ENCODE results near the gene ICAM5. TPM values are rescaled to one million over a fixed set of nuclear protein-coding genes. Genes with fewer than 3 reads are reported as not detected.
A peak's percentile ranks its signal among the peaks of the same experiment; 100 is the strongest.

The ICAM5 gene
- total and polyA plus RNA-seq, 9 of the 15 experiments (the other 6 are each of a cell fraction or from before 2014, with no cell fraction given), result 0.10 to 114 (median 13.7) TPM

GRCh38 chr19:10286803-10287737 is 2.7 kb upstream of the ICAM5 start, which contains the start of gene ICAM4 (continued):
- no peak for TF ChIP-seq BCLAF1 (IDR thresholded peaks at IDR 0.05; ENCODE audit: borderline replicate concordance in 1 of 2, control insufficient read depth in 1 of 2, low read depth in 2 of 2, low read length in 1 of 2)
- peak; percentile 52; the same call in 1 of the 2 replicates for TF ChIP-seq FOXP4 (CRISPR knock-in tag; IDR thresholded peaks at IDR 0.05; ENCODE audit: borderline replicate concordance)
- TF ChIP-seq USF2 (CRISPR knock-in tag; IDR thresholded peaks at IDR 0.05), result peak; percentile 80
- TF ChIP-seq CREB1 (IDR thresholded peaks at IDR 0.05), result 0 out of 2 replicates have a peak, but pooled peaks have one; percentile 4
- TF ChIP-seq CREB1 (CRISPR knock-in tag; IDR thresholded peaks at IDR 0.05), result peak; percentile 7; the same call in 1 of the 2 replicates
- no peak for TF ChIP-seq SNIP1 (IDR thresholded peaks at IDR 0.05; ENCODE audit: low read depth)
- TF ChIP-seq TEAD4 (IDR thresholded peaks at IDR 0.05; ENCODE audit: low read length), result peak; percentile 31; the same call in 1 of the 2 replicates
- peak; percentile 78; the same call in 1 of the 2 replicates for TF ChIP-seq TEAD4 (CRISPR knock-in tag; IDR thresholded peaks at IDR 0.05; ENCODE audit: borderline replicate concordance)
- peak in 1 of 3 experiments; percentile 78; a peak in 2 of 6 replicates for TF ChIP-seq ZBTB11 (CRISPR knock-in tag; IDR thresholded peaks at IDR 0.05)
- no peak for TF ChIP-seq HCFC1 (IDR thresholded peaks at IDR 0.05; ENCODE audit: low read depth, low read length)
- no peak for TF ChIP-seq NEUROD1 (IDR thresholded peaks at IDR 0.05; ENCODE audit: borderline replicate concordance, low read depth, low read length, partially characterized antibody)
- TF ChIP-seq SETDB1 (IDR thresholded peaks at IDR 0.05; ENCODE audit: low read length), result no peak
- peak; percentile 8 to 18; a peak in 1 of 4 replicates for TF ChIP-seq TRIM24 (IDR thresholded peaks at IDR 0.05)
- peak; percentile 74; the same call in 1 of the 2 replicates for TF ChIP-seq ZNF280B (CRISPR knock-in tag; IDR thresholded peaks at IDR 0.05)

All from K562 (cell line).